Activated naive CD4-positive, alpha-beta T cell treated with Interleukin-2 at 50 U/mL for 16 hours (primary cell): Measurements from ENCODE around the gene MYL12B.
A peak's percentile ranks its signal among the peaks of the same experiment; 100 is the strongest.

Experiments used
- DNase-seq: peaks from one replicate; pipeline ENCODE4 v3.0.0-alpha.2; 2020

MYL12B gene

DNA sequence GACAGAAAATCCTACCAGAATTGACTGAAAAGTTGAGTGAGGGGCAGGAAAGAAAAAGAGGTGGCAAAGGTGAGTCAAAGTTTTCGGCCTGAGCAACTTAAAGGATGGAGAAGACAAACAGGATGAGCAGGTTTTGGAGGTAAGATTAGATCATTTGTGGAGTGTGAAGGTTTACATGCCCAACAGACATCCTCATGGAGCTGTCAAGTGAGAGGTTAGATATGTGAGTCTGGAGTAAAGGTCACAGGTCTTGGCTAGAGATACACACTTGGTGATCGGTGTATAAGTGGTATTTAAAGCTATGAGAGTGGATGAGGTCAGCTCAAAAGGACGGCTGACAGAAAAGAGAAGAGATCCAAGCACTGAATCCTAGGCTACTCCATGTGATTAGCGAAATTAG, 25.5 kb upstream of the MYL12B start:
- DNase-seq: no peak

DNA sequence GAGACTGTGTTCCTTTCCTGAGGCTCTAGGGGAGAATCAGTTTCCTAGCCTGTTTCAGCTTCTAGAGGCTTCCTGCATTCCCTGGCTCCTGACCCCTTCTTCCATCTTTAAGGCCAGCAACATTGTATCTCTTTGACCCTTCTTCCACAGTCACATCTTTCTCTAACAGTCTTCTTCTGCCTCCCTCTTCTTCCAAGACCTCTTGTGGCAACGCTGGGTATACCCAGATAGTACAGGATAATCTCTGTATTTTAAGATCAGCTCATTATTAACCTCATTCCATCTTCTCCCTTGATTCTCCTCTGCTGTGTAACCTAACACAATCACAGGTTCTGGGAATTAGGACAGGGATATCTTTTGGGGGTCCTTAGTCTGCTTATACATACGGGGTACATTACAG, 23.2 kb upstream of the MYL12B start:
- DNase-seq: no peak

- no peak for DNase-seq
Measured at GRCh38 chr18:3245185-3245564, 16.8 kb upstream of the MYL12B start.

- peak; percentile 82 for DNase-seq
Measured at GRCh38 chr18:3245853-3246634, 15.9 kb upstream of the MYL12B start.

GRCh38 chr18:3246635-3247239, 15.2 kb upstream of the MYL12B start:
- no peak for DNase-seq

DNA sequence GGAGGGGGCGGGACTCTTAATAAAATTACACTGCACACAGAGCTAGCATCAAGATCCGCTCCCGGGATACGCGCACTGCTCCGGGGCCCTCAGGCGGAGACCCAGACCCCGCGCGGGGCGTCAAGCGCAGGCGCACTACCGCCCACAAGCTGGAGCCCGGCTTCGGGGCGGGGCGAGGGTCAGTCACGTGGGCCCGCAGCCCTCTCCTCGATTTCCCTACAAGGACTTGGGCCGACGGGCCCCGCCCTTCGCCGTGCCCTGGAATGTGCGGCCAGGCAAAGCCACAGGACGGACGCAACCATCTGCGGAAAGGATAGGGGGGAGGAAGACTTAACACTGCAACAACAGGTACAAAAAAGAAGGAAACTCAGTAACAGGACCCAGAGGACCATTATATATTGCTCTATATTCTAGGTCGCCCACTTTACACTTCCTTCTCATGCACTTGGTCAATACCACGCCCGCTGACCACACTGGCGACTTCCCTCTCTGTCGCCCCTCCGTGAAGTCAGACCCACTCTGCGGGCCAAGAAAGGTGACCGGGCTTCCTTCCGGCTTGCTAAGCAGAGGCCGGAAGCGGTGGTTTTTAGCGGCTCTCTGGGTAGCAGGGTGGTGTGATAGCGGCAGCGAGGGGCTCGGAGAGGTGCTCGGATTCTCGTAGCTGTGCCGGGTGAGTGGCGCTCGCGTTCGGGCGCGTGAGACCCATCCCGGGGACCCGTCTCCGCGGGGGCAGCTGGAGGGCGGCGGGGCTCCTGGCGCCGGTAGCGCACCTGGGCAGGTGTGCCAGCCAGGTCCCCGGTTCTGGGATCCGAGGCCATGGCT, 14.5 kb upstream of the MYL12B start, which contains the start of gene MYL12A:
MYL12A (plus strand) TSS at position 562 of the 822 bp plus-strand sequence. CDS start 5,447 bp downstream, outside the sequence.
- peak; percentile 94 for DNase-seq

- DNase-seq: no peak
Measured at GRCh38 chr18:3248062-3248657, 13.8 kb upstream of the MYL12B start.

GRCh38 chr18:3248658-3249359, 13.1 kb upstream of the MYL12B start:
- peak; percentile 11 for DNase-seq

- DNase-seq: no peak
Measured at GRCh38 chr18:3250237-3251107, 11.5 kb upstream of the MYL12B start.

GRCh38 chr18:3251249-3251962, 10.5 kb upstream of the MYL12B start:
- DNase-seq: no peak

DNA sequence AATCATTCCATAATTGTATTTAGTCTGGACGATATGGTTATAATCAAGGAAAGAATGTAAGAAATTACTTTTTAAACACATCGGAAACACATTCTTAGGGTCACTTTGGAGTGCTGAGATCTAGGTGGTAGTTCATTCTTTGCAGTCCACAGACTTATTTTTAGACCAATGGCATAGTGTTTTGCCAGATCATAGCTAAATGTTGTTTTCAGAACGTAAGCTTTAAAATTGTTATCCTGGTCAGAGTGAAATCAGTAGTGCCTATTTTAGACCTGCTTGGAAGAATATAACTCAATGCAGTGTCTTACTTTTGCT, 10.0 kb upstream of the MYL12B start:
- no peak for DNase-seq

GRCh38 chr18:3252843-3253242, 9.1 kb upstream of the MYL12B start:
- no peak for DNase-seq

- no peak for DNase-seq
Measured at GRCh38 chr18:3254725-3255124, 7.2 kb upstream of the MYL12B start.

DNA sequence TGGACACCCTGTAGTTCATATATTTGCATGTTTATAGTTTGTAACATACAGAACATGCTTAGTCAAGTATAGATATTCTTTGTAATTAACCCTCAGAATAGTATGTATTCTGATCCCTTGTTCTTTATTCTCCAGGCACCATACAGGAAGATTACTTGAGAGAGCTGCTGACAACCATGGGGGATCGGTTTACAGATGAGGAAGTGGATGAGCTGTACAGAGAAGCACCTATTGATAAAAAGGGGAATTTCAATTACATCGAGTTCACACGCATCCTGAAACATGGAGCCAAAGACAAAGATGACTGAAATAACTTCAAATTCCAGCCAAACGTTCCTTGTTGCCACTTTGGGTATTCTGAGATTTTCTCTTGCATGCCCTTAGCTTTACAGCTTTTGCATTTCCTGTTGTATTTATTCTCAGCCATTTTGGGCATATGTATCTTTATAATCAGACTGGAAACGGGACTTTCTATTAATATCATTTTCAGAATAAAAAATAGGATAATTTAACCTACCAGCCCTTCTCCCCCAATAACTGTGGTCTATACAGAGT, 6.2 kb upstream of the MYL12B start:
- DNase-seq: no peak

DNA sequence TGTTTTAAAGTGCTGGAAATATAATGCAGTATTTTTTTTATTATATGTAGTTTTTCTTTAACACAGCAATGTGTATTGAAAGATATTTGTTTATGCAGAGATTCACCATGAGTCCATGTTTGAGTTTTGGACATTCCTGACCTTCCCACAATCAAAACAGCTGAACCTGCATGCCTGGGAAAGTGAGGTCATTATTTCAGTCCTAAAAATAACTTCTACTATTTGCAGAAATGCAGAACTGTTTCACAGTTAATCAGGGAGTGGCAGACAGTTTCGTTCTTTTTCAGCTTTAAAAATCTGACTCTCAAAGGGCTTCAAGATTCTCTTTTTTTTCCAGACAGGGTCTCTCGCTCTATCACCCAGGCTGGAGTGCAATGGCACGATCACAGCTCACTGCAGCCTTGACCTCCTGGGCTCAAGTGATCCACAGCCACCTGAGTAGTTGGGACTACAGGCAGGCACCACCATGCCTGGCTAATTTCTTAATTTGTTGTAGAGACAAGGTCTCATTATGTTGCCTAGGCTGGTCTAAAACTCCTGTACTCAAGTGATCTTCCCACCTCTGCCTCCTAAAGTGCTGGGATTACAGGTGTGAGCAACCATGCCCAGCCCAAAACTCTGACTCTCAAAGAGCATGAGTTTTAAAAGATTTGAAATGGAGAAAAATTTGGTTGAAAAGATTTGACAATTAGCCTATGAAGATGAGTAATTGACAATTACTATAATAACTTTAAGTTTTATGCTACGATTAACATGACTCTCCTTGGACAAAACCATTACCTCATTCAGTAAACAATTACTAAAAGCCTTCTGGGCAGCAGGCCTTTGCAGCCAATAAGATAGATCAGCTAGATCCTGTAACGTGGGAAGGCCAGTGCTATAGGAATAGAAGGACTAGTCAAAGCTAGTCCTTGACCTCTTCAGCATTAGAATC, 5.0 kb upstream of the MYL12B start:
- DNase-seq: no peak

GRCh38 chr18:3257627-3258120, 4.3 kb upstream of the MYL12B start:
- DNase-seq: no peak

DNA sequence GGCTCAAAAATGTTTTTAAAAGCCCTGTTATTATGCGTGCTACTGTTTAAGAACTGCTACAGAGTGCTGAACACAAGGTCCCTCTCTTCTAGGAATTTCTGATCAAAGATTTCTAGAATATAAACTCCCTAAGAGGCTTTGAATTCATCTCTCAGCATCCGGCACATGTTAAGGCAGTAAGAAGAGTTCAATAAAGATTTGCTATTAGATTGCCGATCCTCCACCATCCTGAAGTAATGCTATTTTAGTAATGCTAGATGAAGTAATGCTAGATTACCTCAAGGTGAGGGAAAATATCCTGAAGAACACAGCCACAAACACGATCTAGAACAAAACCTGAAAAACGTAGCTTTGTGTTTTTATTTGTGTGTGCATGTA, 949 bp upstream of the MYL12B start:
- no peak for DNase-seq

- peak; percentile 40 for DNase-seq
Measured at GRCh38 chr18:3262234-3263131, 550 bp downstream of the MYL12B start.
